ENCODE results near the gene FGF18. TPM values are rescaled to one million over a fixed set of nuclear protein-coding genes. Genes with fewer than 3 reads are reported as not detected.
"Not testable (repeated sequence)": the region's sequence is repeated elsewhere in the genome, so short reads cannot be mapped to it uniquely, and the experiment has no call there.

Gene FGF18
- total and polyA plus RNA-seq, 4 donors: 0.08 TPM; not detected in 3

DNA sequence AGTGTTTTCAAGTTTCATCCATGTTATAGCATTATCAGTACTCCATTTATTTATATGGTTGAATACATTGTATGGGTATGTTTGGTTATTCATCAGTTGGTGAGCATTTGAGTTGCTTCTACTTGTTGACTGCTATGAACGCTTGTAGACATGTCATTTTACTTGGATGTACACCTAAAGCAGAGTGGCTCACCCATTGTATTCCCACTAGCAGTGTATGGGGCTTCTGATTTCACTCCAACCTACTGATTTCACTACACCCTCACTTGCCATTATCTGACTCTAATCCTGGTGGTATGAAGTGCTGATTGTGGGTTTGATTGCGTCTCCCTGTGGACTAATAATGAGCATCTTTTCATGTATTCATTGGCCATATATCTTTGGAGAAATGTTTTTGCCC is 22.3 kb upstream of the FGF18 start:
- no peak overlapping the region for H3K27ac ChIP-seq (ENCODE audit: low read depth in 1 of 2, low read length in 2 of 2)
- peaks cover 0 to 2% (median 0%) of the 10 kb centered on the region in 4 donors for H3K4me1 ChIP-seq (ENCODE audit: control insufficient read depth in 4 of 4, insufficient read depth in 4 of 4, low read length in 3 of 4)
- no peak for DNase-seq (ENCODE audit: low spot score)
- TF ChIP-seq JUND (IDR thresholded peaks at IDR 0.05): no peak
- no peak for TF ChIP-seq YY1 (IDR thresholded peaks at IDR 0.05)
- TF ChIP-seq, protein P1, sequence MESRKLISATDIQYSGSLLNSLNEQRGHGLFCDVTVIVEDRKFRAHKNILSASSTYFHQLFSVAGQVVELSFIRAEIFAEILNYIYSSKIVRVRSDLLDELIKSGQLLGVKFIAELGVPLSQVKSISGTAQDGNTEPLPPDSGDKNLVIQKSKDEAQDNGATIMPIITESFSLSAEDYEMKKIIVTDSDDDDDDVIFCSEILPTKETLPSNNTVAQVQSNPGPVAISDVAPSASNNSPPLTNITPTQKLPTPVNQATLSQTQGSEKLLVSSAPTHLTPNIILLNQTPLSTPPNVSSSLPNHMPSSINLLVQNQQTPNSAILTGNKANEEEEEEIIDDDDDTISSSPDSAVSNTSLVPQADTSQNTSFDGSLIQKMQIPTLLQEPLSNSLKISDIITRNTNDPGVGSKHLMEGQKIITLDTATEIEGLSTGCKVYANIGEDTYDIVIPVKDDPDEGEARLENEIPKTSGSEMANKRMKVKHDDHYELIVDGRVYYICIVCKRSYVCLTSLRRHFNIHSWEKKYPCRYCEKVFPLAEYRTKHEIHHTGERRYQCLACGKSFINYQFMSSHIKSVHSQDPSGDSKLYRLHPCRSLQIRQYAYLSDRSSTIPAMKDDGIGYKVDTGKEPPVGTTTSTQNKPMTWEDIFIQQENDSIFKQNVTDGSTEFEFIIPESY (IDR thresholded peaks at IDR 0.05): no peak
- no peaks in the 10 kb centered on the region for H3K27me3 ChIP-seq (ENCODE audit: control insufficient read depth in 4 of 4, insufficient read depth in 4 of 4, low read length in 3 of 4)
- whole genome bisulfite sequencing: 94% methylated on average over 2 of the region's 2 CpGs
- H3K36me3 ChIP-seq (ENCODE audit: control insufficient read depth in 4 of 4, insufficient read depth in 3 of 4, low read depth in 1 of 4, low read length in 3 of 4): peaks cover 18 to 73% (median 56%) of the 10 kb centered on the region in 4 donors
- H3K9me3 ChIP-seq (ENCODE audit: control insufficient read depth in 4 of 4, low read length in 3 of 4): no peaks in the 10 kb centered on the region
- H3K4me3 ChIP-seq (ENCODE audit: low read depth in 1 of 3, low read length in 3 of 3): no peak overlapping the region
- no peak overlapping the region for H3K9ac ChIP-seq (ENCODE audit: low read depth in 1 of 2, low read length in 2 of 2)

DNA sequence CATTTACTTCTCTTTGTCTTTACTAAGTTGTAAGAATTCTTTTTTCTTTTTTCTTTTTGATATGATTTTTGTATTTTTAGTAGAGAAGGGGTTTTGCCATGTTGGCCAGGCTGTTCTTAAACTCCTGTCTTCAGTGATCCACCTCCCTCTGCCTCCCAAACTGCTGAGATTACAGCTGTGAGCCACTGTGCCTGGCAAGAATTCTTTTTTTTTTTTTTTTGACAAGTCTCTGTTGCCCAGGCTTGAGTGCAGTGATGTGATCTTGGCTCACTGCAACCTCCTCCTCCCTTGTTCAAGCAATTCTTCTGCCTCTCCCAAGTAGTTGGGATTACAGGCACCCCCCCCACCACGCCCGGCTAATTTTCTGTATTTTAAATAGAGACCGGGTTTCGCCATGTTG is 21.8 kb upstream of the FGF18 start:
- Histone ChIP-seq H3K36me3 (ENCODE audit: control insufficient read depth in 4 of 4, insufficient read depth in 3 of 4, low read depth in 1 of 4, low read length in 3 of 4) (peaks cover 17 to 70% (median 54%) of the 10 kb centered on the region in 4 donors), H3K27me3 (ENCODE audit: control insufficient read depth in 4 of 4, insufficient read depth in 4 of 4, low read length in 3 of 4) (no peaks in the 10 kb centered on the region), H3K9me3 (ENCODE audit: control insufficient read depth in 4 of 4, low read length in 3 of 4) (no peaks in the 10 kb centered on the region), H3K4me3 (ENCODE audit: low read depth in 1 of 3, low read length in 3 of 3) (no peak overlapping the region), H3K27ac (ENCODE audit: low read depth in 1 of 2, low read length in 2 of 2) (no peak overlapping the region), H3K4me1 (ENCODE audit: control insufficient read depth in 4 of 4, insufficient read depth in 4 of 4, low read length in 3 of 4) (peaks cover 0 to 2% (median 0%) of the 10 kb centered on the region in 4 donors), H3K9ac (ENCODE audit: low read depth in 1 of 2, low read length in 2 of 2) (no peak overlapping the region)
- TF ChIP-seq HNF4G (IDR thresholded peaks at IDR 0.05) (no peak), JUND (IDR thresholded peaks at IDR 0.05) (no peak), RAD21 (IDR thresholded peaks at IDR 0.05) (no peak), CTCF (IDR thresholded peaks at IDR 0.05; ENCODE audit: low read depth, low read length, missing input control) (no peak), ATF3 (IDR thresholded peaks at IDR 0.05) (no peak), YY1 (IDR thresholded peaks at IDR 0.05) (no peak), TAF1 (conservative IDR thresholded peaks at IDR 0.05) (no peak), EGR1 (IDR thresholded peaks at IDR 0.05; ENCODE audit: low read depth in 2 of 2) (no peak), GABPA (IDR thresholded peaks at IDR 0.05 in 1 of 2, conservative IDR thresholded peaks at IDR 0.05 in 1 of 2) (no peak), SP1 (IDR thresholded peaks at IDR 0.05) (no peak), REST (IDR thresholded peaks at IDR 0.05) (no peak), MAX (IDR thresholded peaks at IDR 0.05) (no peak), RXRA (IDR thresholded peaks at IDR 0.05) (no peak), FOXA2 (IDR thresholded peaks at IDR 0.05) (no peak), HNF4A (conservative IDR thresholded peaks at IDR 0.05) (no peak), FOXA1 (IDR thresholded peaks at IDR 0.05) (no peak)
- TF ChIP-seq, protein P1 (IDR thresholded peaks at IDR 0.05): no peak
- no peak for DNase-seq (ENCODE audit: low spot score)
- WGBS: 96% methylated on average over 4 of the region's 4 CpGs

GRCh38 chr5:171398660-171399059 is 20.8 kb upstream of the FGF18 start:
- not testable (repeated sequence) for H3K27me3 ChIP-seq (ENCODE audit: control insufficient read depth in 4 of 4, insufficient read depth in 4 of 4, low read length in 3 of 4); DNase-seq (ENCODE audit: low spot score); H3K27ac ChIP-seq (ENCODE audit: low read depth in 1 of 2, low read length in 2 of 2); H3K9me3 ChIP-seq (ENCODE audit: control insufficient read depth in 4 of 4, low read length in 3 of 4); H3K4me1 ChIP-seq (ENCODE audit: control insufficient read depth in 4 of 4, insufficient read depth in 4 of 4, low read length in 3 of 4); H3K9ac ChIP-seq (ENCODE audit: low read depth in 1 of 2, low read length in 2 of 2); H3K4me3 ChIP-seq (ENCODE audit: low read depth in 1 of 3, low read length in 3 of 3)
- WGBS: 92% methylated on average over 9 of the region's 9 CpGs
- peaks cover 18 to 60% (median 45%) of the 10 kb centered on the region in 4 donors for H3K36me3 ChIP-seq (ENCODE audit: control insufficient read depth in 4 of 4, insufficient read depth in 3 of 4, low read depth in 1 of 4, low read length in 3 of 4)
